ENCODE measurements around the gene TRIM17. TPM values are rescaled to one million over a fixed set of nuclear protein-coding genes. Genes with fewer than 3 reads are reported as not detected.

TRIM17 gene
- polyA plus RNA-seq, 3 donors: not detected

DNA sequence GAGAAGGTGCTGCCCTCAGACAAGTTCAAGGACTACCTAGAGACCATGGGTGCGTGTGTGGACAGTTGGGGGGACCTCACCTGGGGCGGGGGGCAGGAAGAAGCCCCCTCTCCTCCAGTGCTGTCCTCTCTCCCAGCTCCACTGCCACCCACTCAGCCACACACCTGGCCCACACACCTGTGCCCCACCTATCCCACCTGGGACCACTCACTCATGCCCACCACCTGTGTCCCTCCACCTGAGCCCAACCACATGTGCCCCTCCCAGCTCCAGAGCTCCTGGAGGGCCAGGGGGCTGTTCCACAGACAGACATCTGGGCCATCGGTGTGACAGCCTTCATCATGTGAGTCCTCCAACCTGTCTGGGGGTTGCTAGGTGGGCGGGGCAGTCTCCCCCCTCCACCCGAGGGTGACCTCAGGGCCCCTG is 39.0 kb downstream of the TRIM17 start:
- intact Hi-C loops (cut with micrococcal nuclease): no loop called here
- Histone ChIP-seq H3K9me3 (replicated peaks in 1 of 2; ENCODE audit: control insufficient read depth in 1 of 2, insufficient read depth in 1 of 2, low read length in 2 of 2) (no peaks in the 10 kb centered on the region), H3K4me3 (replicated peaks in 1 of 3; ENCODE audit: low read depth in 2 of 3, low read length in 3 of 3) (no peak overlapping the region), H3K36me3 (replicated peaks in 1 of 2; ENCODE audit: control insufficient read depth in 1 of 2, insufficient read depth in 2 of 2, low read length in 2 of 2) (no peaks in the 10 kb centered on the region), H4K20me1 (ENCODE audit: insufficient read depth, low read length) (no peaks in the 10 kb centered on the region), H3K27ac (ENCODE audit: low read depth in 1 of 2, low read length in 2 of 2) (no peak overlapping the region), H3K9ac (ENCODE audit: insufficient read depth, low read length, poor library complexity, severe bottlenecking) (no peak overlapping the region), H3K4me2 (replicated peaks; ENCODE audit: extremely low read depth, low read length, poor library complexity, severe bottlenecking) (no peak overlapping the region), H3K4me1 (ENCODE audit: control insufficient read depth in 1 of 2, insufficient read depth in 2 of 2, low read length in 2 of 2) (peaks cover 7 to 9% of the 10 kb centered on the region in 2 donors), H3K27me3 (ENCODE audit: control insufficient read depth in 2 of 2, insufficient read depth in 2 of 2, low read length in 2 of 2) (peaks cover 4 to 30% of the 10 kb centered on the region in 2 donors), H2AFZ (ENCODE audit: insufficient read depth, low read depth, low read length, poor library complexity, severe bottlenecking) (no peak overlapping the region), H3K79me2 (ENCODE audit: insufficient read depth, low read length) (no peaks in the 10 kb centered on the region)
- TF ChIP-seq, protein P1, sequence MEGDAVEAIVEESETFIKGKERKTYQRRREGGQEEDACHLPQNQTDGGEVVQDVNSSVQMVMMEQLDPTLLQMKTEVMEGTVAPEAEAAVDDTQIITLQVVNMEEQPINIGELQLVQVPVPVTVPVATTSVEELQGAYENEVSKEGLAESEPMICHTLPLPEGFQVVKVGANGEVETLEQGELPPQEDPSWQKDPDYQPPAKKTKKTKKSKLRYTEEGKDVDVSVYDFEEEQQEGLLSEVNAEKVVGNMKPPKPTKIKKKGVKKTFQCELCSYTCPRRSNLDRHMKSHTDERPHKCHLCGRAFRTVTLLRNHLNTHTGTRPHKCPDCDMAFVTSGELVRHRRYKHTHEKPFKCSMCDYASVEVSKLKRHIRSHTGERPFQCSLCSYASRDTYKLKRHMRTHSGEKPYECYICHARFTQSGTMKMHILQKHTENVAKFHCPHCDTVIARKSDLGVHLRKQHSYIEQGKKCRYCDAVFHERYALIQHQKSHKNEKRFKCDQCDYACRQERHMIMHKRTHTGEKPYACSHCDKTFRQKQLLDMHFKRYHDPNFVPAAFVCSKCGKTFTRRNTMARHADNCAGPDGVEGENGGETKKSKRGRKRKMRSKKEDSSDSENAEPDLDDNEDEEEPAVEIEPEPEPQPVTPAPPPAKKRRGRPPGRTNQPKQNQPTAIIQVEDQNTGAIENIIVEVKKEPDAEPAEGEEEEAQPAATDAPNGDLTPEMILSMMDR (IDR thresholded peaks at IDR 0.05): no peak
- H3K9me3 Mint-ChIP-seq: peaks cover 0 to 3% (median 0%) of the 10 kb centered on the region in 7 donors
- WGBS (ENCODE audit: insufficient coverage): 89% methylated on average over 5 of the region's 5 CpGs
- H3K27ac Mint-ChIP-seq: no peak overlapping the region
- no peaks in the 10 kb centered on the region for H3K36me3 Mint-ChIP-seq
- no peak for DNase-seq
- peaks cover 26 to 36% (median 30%) of the 10 kb centered on the region in 3 donors for H3K27me3 Mint-ChIP-seq (ENCODE audit: low read depth in 3 of 3)
- H3K4me1 Mint-ChIP-seq: peaks cover 7% of the 10 kb centered on the region
- H3K4me3 Mint-ChIP-seq: no peak overlapping the region

DNA sequence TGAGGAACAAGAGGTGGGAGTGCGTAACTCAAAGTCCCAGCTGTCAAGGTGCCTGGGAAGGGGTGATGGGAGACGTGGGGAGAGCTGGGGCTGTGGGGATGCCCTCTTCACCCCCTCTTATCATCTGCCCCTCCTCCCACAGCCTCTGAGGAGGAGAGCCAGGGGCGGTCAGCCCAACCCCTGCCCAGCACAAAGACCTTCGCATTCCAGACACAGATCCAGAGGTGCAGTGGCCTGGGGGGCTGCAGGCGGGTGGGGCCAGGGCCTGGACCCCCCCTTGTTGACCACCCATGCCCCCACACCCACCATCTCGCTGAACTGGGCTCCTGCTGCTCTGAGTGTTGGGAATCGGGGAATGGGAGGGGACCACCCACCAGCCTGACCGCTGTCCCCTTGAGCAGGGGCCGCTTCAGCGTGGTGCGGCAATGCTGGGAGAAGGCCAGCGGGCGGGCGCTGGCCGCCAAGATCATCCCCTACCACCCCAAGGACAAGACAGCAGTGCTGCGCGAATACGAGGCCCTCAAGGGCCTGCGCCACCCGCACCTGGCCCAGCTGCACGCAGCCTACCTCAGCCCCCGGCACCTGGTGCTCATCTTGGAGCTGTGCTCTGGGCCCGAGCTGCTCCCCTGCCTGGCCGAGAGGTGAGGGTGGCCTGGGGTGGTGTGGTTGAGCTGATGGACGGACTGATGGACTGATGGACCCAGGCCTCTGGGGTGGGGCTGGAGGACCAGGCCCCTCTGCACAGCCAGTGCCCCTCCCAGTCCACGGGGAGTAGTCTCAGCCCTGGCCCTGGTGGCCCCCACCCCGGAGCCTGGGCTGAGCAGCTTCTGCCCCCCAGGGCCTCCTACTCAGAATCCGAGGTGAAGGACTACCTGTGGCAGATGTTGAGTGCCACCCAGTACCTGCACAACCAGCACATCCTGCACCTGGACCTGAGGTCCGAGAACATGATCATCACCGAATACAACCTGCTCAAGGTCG is 39.7 kb downstream of the TRIM17 start:
- H3K4me1 Mint-ChIP-seq: peaks cover 7% of the 10 kb centered on the region
- Histone ChIP-seq H2AFZ (ENCODE audit: insufficient read depth, low read depth, low read length, poor library complexity, severe bottlenecking) (no peak overlapping the region), H3K36me3 (replicated peaks in 1 of 2; ENCODE audit: control insufficient read depth in 1 of 2, insufficient read depth in 2 of 2, low read length in 2 of 2) (no peaks in the 10 kb centered on the region), H3K9ac (ENCODE audit: insufficient read depth, low read length, poor library complexity, severe bottlenecking) (no peak overlapping the region), H3K79me2 (ENCODE audit: insufficient read depth, low read length) (no peaks in the 10 kb centered on the region), H3K4me2 (replicated peaks; ENCODE audit: extremely low read depth, low read length, poor library complexity, severe bottlenecking) (no peak overlapping the region), H3K27me3 (ENCODE audit: control insufficient read depth in 2 of 2, insufficient read depth in 2 of 2, low read length in 2 of 2) (peaks cover 4 to 30% of the 10 kb centered on the region in 2 donors), H4K20me1 (ENCODE audit: insufficient read depth, low read length) (no peaks in the 10 kb centered on the region), H3K4me1 (ENCODE audit: control insufficient read depth in 1 of 2, insufficient read depth in 2 of 2, low read length in 2 of 2) (peaks cover 7 to 9% of the 10 kb centered on the region in 2 donors), H3K4me3 (replicated peaks in 1 of 3; ENCODE audit: low read depth in 2 of 3, low read length in 3 of 3) (no peak overlapping the region), H3K27ac (ENCODE audit: low read depth in 1 of 2, low read length in 2 of 2) (no peak overlapping the region), H3K9me3 (replicated peaks in 1 of 2; ENCODE audit: control insufficient read depth in 1 of 2, insufficient read depth in 1 of 2, low read length in 2 of 2) (no peaks in the 10 kb centered on the region)
- peaks cover 25 to 36% (median 30%) of the 10 kb centered on the region in 3 donors for H3K27me3 Mint-ChIP-seq (ENCODE audit: low read depth in 3 of 3)
- peaks cover 0 to 3% (median 0%) of the 10 kb centered on the region in 7 donors for H3K9me3 Mint-ChIP-seq
- 94% methylated on average over 17 of the region's 31 CpGs for WGBS (ENCODE audit: insufficient coverage)
- TF ChIP-seq, protein P1 (IDR thresholded peaks at IDR 0.05): no peak
- no peak for DNase-seq
- H3K27ac Mint-ChIP-seq: no peak overlapping the region
- H3K36me3 Mint-ChIP-seq: no peaks in the 10 kb centered on the region
- H3K4me3 Mint-ChIP-seq: no peak overlapping the region
- intact Hi-C loops (cut with micrococcal nuclease): no loop called here
